Effector memory CD4-positive, alpha-beta T cell (primary cell): ENCODE results near the gene PZP.
"Not testable (repeated sequence)": the region's sequence is repeated elsewhere in the genome, so short reads cannot be mapped to it uniquely, and the experiment has no call there.

Source experiments
- DNase-seq, 3 donors: peaks; one replicate each; pipeline ENCODE4 v3.0.0-alpha.2; 2020
- H3K27ac ChIP-seq: 2 replicates; pipeline ENCODE4 v1.7.0; 2013; ENCODE audit warnings: mild to moderate bottlenecking, low read length, moderate library complexity; ENCODE audit not compliant: insufficient read depth, poor library complexity, severe bottlenecking
- H3K27me3 ChIP-seq: replicated peaks from 2 replicates; pipeline ENCODE4 v1.7.0; 2013; ENCODE audit warnings: mild to moderate bottlenecking, low read length; ENCODE audit not compliant: insufficient read depth, control insufficient read depth, poor library complexity, severe bottlenecking
- H3K36me3 ChIP-seq: 2 replicates; pipeline ENCODE4 v1.7.0; 2013; ENCODE audit warnings: mild to moderate bottlenecking, low read length, moderate library complexity; ENCODE audit not compliant: control insufficient read depth, insufficient read depth
- H3K4me1 ChIP-seq: 2 replicates; pipeline ENCODE4 v1.7.0; 2013; ENCODE audit warnings: low read length, mild to moderate bottlenecking; ENCODE audit not compliant: control insufficient read depth, insufficient read depth, poor library complexity, severe bottlenecking
- H3K4me3 ChIP-seq: 2 replicates; pipeline ENCODE4 v1.7.0; 2013; ENCODE audit warnings: low read length, low read depth, mild to moderate bottlenecking; ENCODE audit not compliant: insufficient read depth, poor library complexity, severe bottlenecking
- H3K9me3 ChIP-seq: 2 replicates; pipeline ENCODE4 v1.7.0; 2013; ENCODE audit warnings: mild to moderate bottlenecking, low read length, moderate library complexity; ENCODE audit not compliant: control insufficient read depth

Gene PZP

GRCh38 chr12:9148926-9149325 is 59.3 kb downstream of the PZP start:
- DNase-seq = no peak
- Histone ChIP-seq H3K4me3 (no peak overlapping the region), H3K27ac (no peak overlapping the region), H3K36me3 (no peaks in the 10 kb centered on the region), H3K27me3 (no peaks in the 10 kb centered on the region), H3K9me3 (no peaks in the 10 kb centered on the region), H3K4me1 (no peaks in the 10 kb centered on the region)

GRCh38 chr12:9147461-9147860 is 60.7 kb downstream of the PZP start:
- Histone ChIP-seq H3K9me3 (no peaks in the 10 kb centered on the region), H3K27ac (no peak overlapping the region), H3K4me1 (no peaks in the 10 kb centered on the region), H3K27me3 (no peaks in the 10 kb centered on the region), H3K36me3 (no peaks in the 10 kb centered on the region), H3K4me3 (no peak overlapping the region)
- DNase-seq = no peak

GRCh38 chr12:9144730-9145106 is 63.5 kb downstream of the PZP start:
- no peak for DNase-seq
- Histone ChIP-seq H3K4me3 (no peak overlapping the region), H3K27ac (no peak overlapping the region), H3K27me3 (no peaks in the 10 kb centered on the region), H3K9me3 (no peaks in the 10 kb centered on the region), H3K4me1 (no peaks in the 10 kb centered on the region), H3K36me3 (no peaks in the 10 kb centered on the region)

GRCh38 chr12:9143929-9144729 is 64.1 kb downstream of the PZP start:
- H3K4me1 ChIP-seq = no peaks in the 10 kb centered on the region
- H3K27ac ChIP-seq = no peak overlapping the region
- H3K9me3 ChIP-seq = no peaks in the 10 kb centered on the region
- no peak for DNase-seq
- H3K4me3 ChIP-seq = no peak overlapping the region
- no peaks in the 10 kb centered on the region for H3K36me3 ChIP-seq
- H3K27me3 ChIP-seq = no peaks in the 10 kb centered on the region

- no peaks in the 10 kb centered on the region for H3K27me3 ChIP-seq
- no peak for DNase-seq
- no peaks in the 10 kb centered on the region for H3K36me3 ChIP-seq
- H3K27ac ChIP-seq = no peak overlapping the region
- no peak overlapping the region for H3K4me3 ChIP-seq
- H3K4me1 ChIP-seq = no peaks in the 10 kb centered on the region
- no peaks in the 10 kb centered on the region for H3K9me3 ChIP-seq
Measured at GRCh38 chr12:9143137-9143536, 65.1 kb downstream of the PZP start.

GRCh38 chr12:9139588-9140290 is 68.5 kb downstream of the PZP start:
- not testable (repeated sequence) for H3K4me3 ChIP-seq, H3K36me3 ChIP-seq, DNase-seq, H3K27me3 ChIP-seq, H3K4me1 ChIP-seq, H3K27ac ChIP-seq, H3K9me3 ChIP-seq

GRCh38 chr12:9135903-9136310 is 72.3 kb downstream of the PZP start:
- no peaks in the 10 kb centered on the region for H3K4me1 ChIP-seq
- H3K4me3 ChIP-seq = no peak overlapping the region
- H3K27ac ChIP-seq = no peak overlapping the region
- no peaks in the 10 kb centered on the region for H3K9me3 ChIP-seq
- no peaks in the 10 kb centered on the region for H3K27me3 ChIP-seq
- no peak for DNase-seq
- H3K36me3 ChIP-seq = no peaks in the 10 kb centered on the region

GRCh38 chr12:9134981-9135628 is 73.1 kb downstream of the PZP start:
- H3K27ac ChIP-seq = no peak overlapping the region
- no peaks in the 10 kb centered on the region for H3K4me1 ChIP-seq
- no peaks in the 10 kb centered on the region for H3K9me3 ChIP-seq
- H3K27me3 ChIP-seq = no peaks in the 10 kb centered on the region
- no peak overlapping the region for H3K4me3 ChIP-seq
- no peak for DNase-seq
- no peaks in the 10 kb centered on the region for H3K36me3 ChIP-seq

- no peaks in the 10 kb centered on the region for H3K36me3 ChIP-seq
- no peak overlapping the region for H3K27ac ChIP-seq
- no peaks in the 10 kb centered on the region for H3K9me3 ChIP-seq
- H3K4me1 ChIP-seq = no peaks in the 10 kb centered on the region
- no peak overlapping the region for H3K4me3 ChIP-seq
- no peaks in the 10 kb centered on the region for H3K27me3 ChIP-seq
- DNase-seq = no peak
Measured at GRCh38 chr12:9133216-9133916, 74.8 kb downstream of the PZP start.
